ENCODE results near the gene EXOC3L4.

Gene EXOC3L4

DNA sequence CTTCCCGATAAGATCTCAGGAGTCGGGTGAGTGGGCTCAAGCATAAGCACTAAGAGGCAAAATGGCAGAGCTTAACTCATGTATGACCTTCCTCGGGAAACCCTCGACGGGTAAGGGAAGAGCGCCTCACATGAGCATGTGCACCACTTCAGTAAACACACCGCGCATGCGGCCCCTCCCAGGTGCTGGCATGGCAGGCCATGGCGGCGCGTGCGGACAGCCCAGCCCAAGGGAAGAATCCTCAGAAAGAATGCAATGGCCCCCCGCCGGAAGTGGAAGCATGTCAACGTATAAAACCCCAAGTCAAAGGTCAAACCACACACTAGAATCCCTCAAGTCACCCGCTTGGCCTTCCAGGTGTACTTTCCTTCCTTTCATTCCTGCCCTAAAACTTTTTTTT, 22.1 kb downstream of the EXOC3L4 start:
- TF ChIP-seq SIN3A (IDR thresholded peaks at IDR 0.05; ENCODE audit: borderline replicate concordance, insufficient read depth, low read length) = no peak
- TF ChIP-seq FOXP2 (optimal IDR thresholded peaks at IDR 0.05; ENCODE audit: borderline replicate concordance, extremely low read depth, extremely low read length, insufficient read depth) = no peak
- TF ChIP-seq POLR2AphosphoS5 (IDR thresholded peaks at IDR 0.05; ENCODE audit: low read depth, low read length) = no peak
- TF ChIP-seq, protein P1, sequence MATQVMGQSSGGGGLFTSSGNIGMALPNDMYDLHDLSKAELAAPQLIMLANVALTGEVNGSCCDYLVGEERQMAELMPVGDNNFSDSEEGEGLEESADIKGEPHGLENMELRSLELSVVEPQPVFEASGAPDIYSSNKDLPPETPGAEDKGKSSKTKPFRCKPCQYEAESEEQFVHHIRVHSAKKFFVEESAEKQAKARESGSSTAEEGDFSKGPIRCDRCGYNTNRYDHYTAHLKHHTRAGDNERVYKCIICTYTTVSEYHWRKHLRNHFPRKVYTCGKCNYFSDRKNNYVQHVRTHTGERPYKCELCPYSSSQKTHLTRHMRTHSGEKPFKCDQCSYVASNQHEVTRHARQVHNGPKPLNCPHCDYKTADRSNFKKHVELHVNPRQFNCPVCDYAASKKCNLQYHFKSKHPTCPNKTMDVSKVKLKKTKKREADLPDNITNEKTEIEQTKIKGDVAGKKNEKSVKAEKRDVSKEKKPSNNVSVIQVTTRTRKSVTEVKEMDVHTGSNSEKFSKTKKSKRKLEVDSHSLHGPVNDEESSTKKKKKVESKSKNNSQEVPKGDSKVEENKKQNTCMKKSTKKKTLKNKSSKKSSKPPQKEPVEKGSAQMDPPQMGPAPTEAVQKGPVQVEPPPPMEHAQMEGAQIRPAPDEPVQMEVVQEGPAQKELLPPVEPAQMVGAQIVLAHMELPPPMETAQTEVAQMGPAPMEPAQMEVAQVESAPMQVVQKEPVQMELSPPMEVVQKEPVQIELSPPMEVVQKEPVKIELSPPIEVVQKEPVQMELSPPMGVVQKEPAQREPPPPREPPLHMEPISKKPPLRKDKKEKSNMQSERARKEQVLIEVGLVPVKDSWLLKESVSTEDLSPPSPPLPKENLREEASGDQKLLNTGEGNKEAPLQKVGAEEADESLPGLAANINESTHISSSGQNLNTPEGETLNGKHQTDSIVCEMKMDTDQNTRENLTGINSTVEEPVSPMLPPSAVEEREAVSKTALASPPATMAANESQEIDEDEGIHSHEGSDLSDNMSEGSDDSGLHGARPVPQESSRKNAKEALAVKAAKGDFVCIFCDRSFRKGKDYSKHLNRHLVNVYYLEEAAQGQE (IDR thresholded peaks at IDR 0.05; ENCODE audit: insufficient read depth in 1 of 2, low read depth in 2 of 2, low read length in 2 of 2) = no peak
- no peak for TF ChIP-seq TAF1 (IDR thresholded peaks at IDR 0.05; ENCODE audit: borderline replicate concordance, insufficient read depth, low read length)

GRCh38 chr14:103118018-103118662, 23.6 kb downstream of the EXOC3L4 start:
- TF ChIP-seq, protein P1 (IDR thresholded peaks at IDR 0.05; ENCODE audit: insufficient read depth in 1 of 2, low read depth in 2 of 2, low read length in 2 of 2) = no peak
- no peak for TF ChIP-seq SIN3A (IDR thresholded peaks at IDR 0.05; ENCODE audit: borderline replicate concordance, insufficient read depth, low read length)
- TF ChIP-seq FOXP2 (optimal IDR thresholded peaks at IDR 0.05; ENCODE audit: borderline replicate concordance, extremely low read depth, extremely low read length, insufficient read depth) = no peak
- no peak for TF ChIP-seq TAF1 (IDR thresholded peaks at IDR 0.05; ENCODE audit: borderline replicate concordance, insufficient read depth, low read length)
- TF ChIP-seq POLR2AphosphoS5 (IDR thresholded peaks at IDR 0.05; ENCODE audit: low read depth, low read length) = no peak

DNA sequence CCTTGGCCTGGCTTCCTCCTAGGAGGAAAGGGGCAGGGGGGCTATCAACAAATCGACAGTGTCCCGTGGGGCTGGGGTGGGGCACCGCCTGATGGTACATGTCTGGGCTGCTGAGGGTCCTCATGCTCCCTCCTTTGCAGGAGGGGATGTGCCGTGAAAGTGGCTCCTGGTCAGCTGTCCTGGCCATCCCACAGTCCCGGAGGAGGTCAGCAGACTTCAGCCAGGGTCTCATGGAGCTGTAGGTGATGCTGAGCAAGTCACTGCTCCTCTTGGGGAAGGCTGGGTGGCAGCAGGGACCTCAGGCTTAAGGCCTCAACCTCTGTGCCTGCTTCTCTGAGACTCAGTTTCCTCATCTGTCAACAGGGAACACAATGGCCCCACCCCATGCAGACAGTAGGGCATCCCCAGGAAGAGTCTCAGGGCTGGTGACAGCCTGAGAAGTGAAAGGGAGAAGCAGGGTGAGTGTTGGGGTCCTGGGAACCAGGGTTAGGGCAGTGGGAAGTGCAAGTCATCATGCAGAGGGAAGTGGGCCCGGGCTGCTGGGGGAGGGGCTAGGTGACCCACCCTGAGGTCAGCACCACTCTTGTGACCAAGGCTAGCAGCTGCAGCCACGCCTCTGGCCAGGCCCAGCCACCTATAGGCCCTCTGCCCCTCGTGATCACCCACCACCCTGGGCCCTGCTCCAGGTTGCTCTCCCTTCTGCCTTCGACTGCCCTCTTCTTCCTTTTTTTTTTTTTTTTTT, 24.3 kb downstream of the EXOC3L4 start:
- TF ChIP-seq POLR2AphosphoS5 (IDR thresholded peaks at IDR 0.05; ENCODE audit: low read depth, low read length) = no peak

- TF ChIP-seq FOXP2 (optimal IDR thresholded peaks at IDR 0.05; ENCODE audit: borderline replicate concordance, extremely low read depth, extremely low read length, insufficient read depth) (no peak), POLR2AphosphoS5 (IDR thresholded peaks at IDR 0.05; ENCODE audit: low read depth, low read length) (no peak), SIN3A (IDR thresholded peaks at IDR 0.05; ENCODE audit: borderline replicate concordance, insufficient read depth, low read length) (no peak), TAF1 (IDR thresholded peaks at IDR 0.05; ENCODE audit: borderline replicate concordance, insufficient read depth, low read length) (no peak)
- TF ChIP-seq, protein P1 (IDR thresholded peaks at IDR 0.05; ENCODE audit: insufficient read depth in 1 of 2, low read depth in 2 of 2, low read length in 2 of 2) = no peak
Measured at GRCh38 chr14:103121121-103121845, 26.8 kb downstream of the EXOC3L4 start.

- TF ChIP-seq FOXP2 (optimal IDR thresholded peaks at IDR 0.05; ENCODE audit: borderline replicate concordance, extremely low read depth, extremely low read length, insufficient read depth) = no peak
- TF ChIP-seq SIN3A (IDR thresholded peaks at IDR 0.05; ENCODE audit: borderline replicate concordance, insufficient read depth, low read length) = no peak
- TF ChIP-seq POLR2AphosphoS5 (IDR thresholded peaks at IDR 0.05; ENCODE audit: low read depth, low read length) = no peak
- no peak for TF ChIP-seq TAF1 (IDR thresholded peaks at IDR 0.05; ENCODE audit: borderline replicate concordance, insufficient read depth, low read length)
- TF ChIP-seq, protein P1 (IDR thresholded peaks at IDR 0.05; ENCODE audit: insufficient read depth in 1 of 2, low read depth in 2 of 2, low read length in 2 of 2) = no peak
Measured at GRCh38 chr14:103121846-103122584, 27.5 kb downstream of the EXOC3L4 start.
